Natural killer cell (primary cell): ENCODE measurements around the gene LHFPL2. TPM values are rescaled to one million over a fixed set of nuclear protein-coding genes. Genes with fewer than 3 reads are reported as not detected.

Experiments used
- ATAC-seq, 3 donors: fragments of 150-1000 bp in 2 of 3; fragments of 200-7000 bp in 1 of 3; cut with Tn5 transposase; 1 replicate in 1 of 3; 2 replicates in 2 of 3; pipeline ENCODE4 v1.10.0; 2021; ENCODE audit warnings: mild to moderate bottlenecking in 2 of 3, moderate library complexity in 2 of 3
- DNase-seq, 2 donors: peaks; one replicate each; pipeline versions ENCODE4 v3.0.0 to v3.0.0-alpha.2; 2013 to 2021; ENCODE audit warnings: mixed read lengths in 1 of 2
- H3K27ac ChIP-seq: one replicate; pipeline ENCODE4 v1.5.1; 2013; ENCODE audit warnings: mild to moderate bottlenecking, low read length
- H3K27me3 ChIP-seq: one replicate; pipeline ENCODE4 v1.6.1; 2013; ENCODE audit warnings: low read length; ENCODE audit not compliant: control insufficient read depth, insufficient read depth
- H3K36me3 ChIP-seq: one replicate; pipeline ENCODE4 v1.6.1; 2013; ENCODE audit warnings: low read length; ENCODE audit not compliant: control insufficient read depth, insufficient read depth
- H3K4me1 ChIP-seq: one replicate; pipeline ENCODE4 v1.6.1; 2013; ENCODE audit warnings: low read length; ENCODE audit not compliant: control insufficient read depth, insufficient read depth
- H3K4me3 ChIP-seq: one replicate; pipeline ENCODE4 v1.5.1; 2013; ENCODE audit warnings: low read length
- H3K9me3 ChIP-seq: one replicate; pipeline ENCODE4 v1.6.1; 2013; ENCODE audit warnings: low read length; ENCODE audit not compliant: control insufficient read depth, insufficient read depth
- H3K27ac Mint-ChIP-seq, 2 donors: one replicate each; pipeline ENCODE4 v1.8.0; 2022; ENCODE audit warnings: mild to moderate bottlenecking in 2 of 2, mixed read lengths in 2 of 2, moderate library complexity in 1 of 2
- H3K27me3 Mint-ChIP-seq, 2 donors: one replicate each; pipeline ENCODE4 v1.8.0; 2022; ENCODE audit warnings: low read depth in 2 of 2, mixed read lengths in 2 of 2
- H3K36me3 Mint-ChIP-seq: one replicate; pipeline ENCODE4 v1.8.0; 2022; ENCODE audit warnings: mixed read lengths
- H3K4me1 Mint-ChIP-seq, 2 donors: one replicate each; pipeline ENCODE4 v1.8.0; 2022; ENCODE audit warnings: mixed read lengths in 2 of 2
- H3K4me3 Mint-ChIP-seq: one replicate; pipeline ENCODE4 v1.8.0; 2022; ENCODE audit warnings: mild to moderate bottlenecking, moderate library complexity, mixed read lengths
- H3K9me3 Mint-ChIP-seq, 2 donors: one replicate each; pipeline ENCODE4 v1.8.0; 2022; ENCODE audit warnings: mixed read lengths in 2 of 2
- CTCF ChIP-seq: fragments of 200-600 bp; IDR thresholded peaks from one replicate; pipeline ENCODE4 v1.8.0; 2022; ENCODE audit warnings: antibody characterized with exemption
- WGBS: methylation state at CpG from one replicate; pipeline ENCODE4 v1.1.7; 2013; ENCODE audit warnings: missing lambda C conversion rate; ENCODE audit not compliant: insufficient coverage; 5-methylcytosine and 5-hydroxymethylcytosine counted together
- intact Hi-C: fragments of 100-400 bp; cut with micrococcal nuclease; formaldehyde crosslinking; loops from one replicate; pipeline ENCODE4 v1.14.2; 2022
- total RNA-seq, 4 donors: library from RNA; stranded (reverse); fragments of 120-200 nt in 1 of 4; gene quantifications; one replicate each; pipeline versions ENCODE4 v1.2.3 to v1.2.4, GENCODE V29; 2013 to 2022

The LHFPL2 gene
- total RNA-seq, 3 donors from 2014 or later (not counting 1 experiment from before 2014, with no cell fraction given), result 0.85 to 1.9 (median 1.00) TPM

DNA sequence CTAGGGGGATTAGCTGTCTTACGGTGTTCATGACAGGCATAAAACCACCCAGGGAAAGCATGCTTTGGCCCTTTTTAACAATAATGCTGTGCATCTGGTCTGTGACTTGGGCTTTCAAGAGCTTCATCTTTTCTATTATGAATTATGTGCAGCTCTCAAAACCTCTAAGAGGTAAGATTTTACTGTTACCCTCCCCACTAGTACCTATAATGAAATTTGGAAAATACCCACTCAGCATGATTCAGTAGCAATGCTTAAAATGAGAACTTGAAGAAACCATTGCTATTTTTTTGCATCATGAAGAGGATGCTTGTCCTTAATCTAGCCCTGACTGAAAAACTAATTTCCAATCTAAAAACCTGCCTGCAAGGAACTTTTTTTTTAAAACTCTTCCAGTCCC, 5.8 kb upstream of the LHFPL2 start:
- no peak for TF ChIP-seq CTCF
- WGBS, result 100% methylated on average over 1 of the region's 1 CpG
- DNase-seq, result no peak
- Mint-ChIP-seq H3K4me1 (peaks cover 0 to 5% of the 10 kb centered on the region in 2 donors), H3K27me3 (peaks cover 16 to 43% of the 10 kb centered on the region in 2 donors), H3K9me3 (no peaks in the 10 kb centered on the region), H3K4me3 (no peak overlapping the region), H3K27ac (no peak overlapping the region), H3K36me3 (no peaks in the 10 kb centered on the region)
- intact Hi-C loops, result no loop called here
- Histone ChIP-seq H3K4me1 (no peaks in the 10 kb centered on the region), H3K27me3 (peaks cover under 1% of the 10 kb centered on the region), H3K4me3 (no peak overlapping the region), H3K27ac (no peak overlapping the region), H3K9me3 (no peaks in the 10 kb centered on the region), H3K36me3 (no peaks in the 10 kb centered on the region)
- no peak for ATAC-seq

DNA sequence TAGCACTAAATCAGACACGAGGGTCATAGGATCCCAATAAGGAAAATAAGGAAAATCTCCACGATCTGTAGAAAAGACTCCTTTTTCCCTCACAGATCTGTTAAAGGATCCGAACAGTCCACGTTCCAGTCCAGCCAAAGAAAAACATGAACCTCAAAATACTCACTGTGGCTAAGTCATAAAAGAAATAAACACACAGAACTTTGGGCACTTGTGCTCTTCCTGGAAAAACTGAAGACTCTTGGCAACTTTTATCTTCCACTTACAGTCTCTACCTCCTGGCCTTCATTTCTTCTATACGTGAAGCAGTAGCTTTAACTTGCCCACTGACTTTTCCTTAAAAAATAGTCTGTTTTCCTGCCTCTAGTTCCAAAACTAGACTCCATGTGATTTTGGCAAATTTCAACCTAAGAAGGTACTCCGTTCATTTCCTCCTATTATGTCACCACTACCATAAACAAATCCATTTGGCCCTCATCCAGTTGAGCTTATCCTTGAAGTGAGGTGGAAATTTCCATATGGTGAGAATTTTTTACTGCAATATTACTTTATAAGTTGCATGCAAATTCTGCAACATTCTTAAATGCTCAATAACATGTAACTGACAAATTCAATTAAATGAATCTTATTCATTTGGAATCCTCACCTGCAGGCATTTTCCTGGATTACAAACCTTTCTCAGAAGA, 5.3 kb upstream of the LHFPL2 start:
- H3K27ac ChIP-seq, result no peak overlapping the region
- Mint-ChIP-seq H3K36me3 (no peaks in the 10 kb centered on the region), H3K4me3 (no peak overlapping the region), H3K27ac (no peak overlapping the region), H3K27me3 (peaks cover 16 to 43% of the 10 kb centered on the region in 2 donors), H3K9me3 (no peaks in the 10 kb centered on the region), H3K4me1 (peaks cover 0 to 5% of the 10 kb centered on the region in 2 donors)
- no peaks in the 10 kb centered on the region for H3K9me3 ChIP-seq
- DNase-seq, result no peak
- no peaks in the 10 kb centered on the region for H3K36me3 ChIP-seq
- no peak for ATAC-seq
- TF ChIP-seq CTCF, result no peak
- WGBS, result 76% methylated on average over 6 of the region's 6 CpGs
- H3K27me3 ChIP-seq, result peaks cover 3% of the 10 kb centered on the region
- intact Hi-C loops, result no loop called here
- H3K4me1 ChIP-seq, result no peaks in the 10 kb centered on the region
- H3K4me3 ChIP-seq, result no peak overlapping the region

DNA sequence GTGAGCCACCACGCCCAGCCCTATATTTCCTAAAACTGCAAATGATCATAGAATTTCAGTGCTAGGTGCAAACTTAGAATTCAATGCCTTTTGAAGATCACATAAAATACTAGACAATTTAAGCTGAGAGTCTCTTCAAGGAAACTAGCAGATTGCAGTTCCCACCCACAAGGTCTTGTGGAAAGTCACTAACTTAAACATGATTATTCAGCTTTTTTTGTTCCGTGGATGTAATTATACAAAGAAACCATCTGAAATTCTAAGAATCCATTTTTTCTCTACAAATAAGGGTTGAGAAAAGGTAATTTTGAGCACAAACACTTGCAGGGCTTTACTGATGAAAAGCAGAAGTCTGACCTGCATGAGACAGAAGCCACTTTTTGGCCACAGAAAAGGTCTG, 4.5 kb upstream of the LHFPL2 start:
- H3K9me3 ChIP-seq, result no peaks in the 10 kb centered on the region
- intact Hi-C loops, result no loop called here
- H3K4me3 ChIP-seq, result no peak overlapping the region
- H3K36me3 ChIP-seq, result no peaks in the 10 kb centered on the region
- H3K27me3 ChIP-seq, result peaks cover 3% of the 10 kb centered on the region
- H3K36me3 Mint-ChIP-seq, result no peaks in the 10 kb centered on the region
- H3K27ac ChIP-seq, result no peak overlapping the region
- no peaks in the 10 kb centered on the region for H3K9me3 Mint-ChIP-seq
- 83% methylated on average over 1 of the region's 2 CpGs for WGBS
- no peak overlapping the region for H3K4me3 Mint-ChIP-seq
- H3K27ac Mint-ChIP-seq, result no peak overlapping the region
- no peak for DNase-seq
- peaks cover 0 to 5% of the 10 kb centered on the region in 2 donors for H3K4me1 Mint-ChIP-seq
- TF ChIP-seq CTCF, result no peak
- H3K4me1 ChIP-seq, result peaks cover under 1% of the 10 kb centered on the region
- ATAC-seq, result no peak
- peaks cover 11 to 36% of the 10 kb centered on the region in 2 donors for H3K27me3 Mint-ChIP-seq

DNA sequence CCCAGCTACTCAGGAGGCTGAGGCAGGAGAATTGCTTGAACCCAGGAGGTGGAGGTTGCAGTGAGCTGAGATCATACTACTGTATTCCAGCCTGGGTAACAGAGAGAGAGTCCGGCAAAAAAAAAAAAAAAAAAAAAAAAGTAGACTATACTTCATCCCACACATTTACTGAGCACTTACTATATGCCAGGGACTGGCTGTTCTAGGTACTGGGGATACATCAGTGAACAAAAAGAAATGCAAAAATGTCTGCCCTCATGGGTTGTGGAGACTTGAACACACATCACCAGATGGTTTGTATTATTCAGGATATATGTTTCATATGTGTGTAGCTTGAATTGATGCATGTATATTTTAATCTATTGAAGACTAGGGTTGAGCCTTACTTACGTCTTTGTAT, 2.9 kb upstream of the LHFPL2 start:
- H3K27me3 ChIP-seq, result peaks cover 14% of the 10 kb centered on the region
- no peaks in the 10 kb centered on the region for H3K36me3 ChIP-seq
- H3K27ac Mint-ChIP-seq, result no peak overlapping the region
- peaks cover 10% of the 10 kb centered on the region for H3K4me1 ChIP-seq
- no CpG with 5 or more reads among the region's 2 CpGs for WGBS
- no peaks in the 10 kb centered on the region for H3K36me3 Mint-ChIP-seq
- intact Hi-C loops, result no loop called here
- peaks cover 9 to 18% of the 10 kb centered on the region in 2 donors for H3K4me1 Mint-ChIP-seq
- DNase-seq (no peak), ATAC-seq (no peak)
- no peak overlapping the region for H3K4me3 Mint-ChIP-seq
- no peak for TF ChIP-seq CTCF
- no peaks in the 10 kb centered on the region for H3K9me3 Mint-ChIP-seq
- H3K9me3 ChIP-seq, result no peaks in the 10 kb centered on the region
- no peak overlapping the region for H3K27ac ChIP-seq
- H3K27me3 Mint-ChIP-seq, result peaks cover 22 to 36% of the 10 kb centered on the region in 2 donors
- no peak overlapping the region for H3K4me3 ChIP-seq
